Lower leg skin (tissue), 3 donors: ENCODE measurements around the gene PIP4K2A.

ENCODE experiments used
- POLR2A ChIP-seq, 2 donors: fragments of 450-650 bp; IDR thresholded peaks; one replicate each; pipeline ENCODE4 v1.6.1; 2016 to 2017; ENCODE audit warnings: antibody characterized with exemption in 2 of 2, mild to moderate bottlenecking in 1 of 2, moderate library complexity in 1 of 2
- TF ChIP-seq, protein P1 (sequence below), 3 donors: fragments of 450-650 bp; IDR thresholded peaks; one replicate each; pipeline ENCODE4 v1.5.1; 2016; ENCODE audit warnings: antibody characterized with exemption in 3 of 3, mild to moderate bottlenecking in 3 of 3, moderate library complexity in 2 of 3

GRCh38 chr10:22631646-22632278, 82.6 kb downstream of the PIP4K2A start:
- TF ChIP-seq POLR2A (IDR thresholded peaks at IDR 0.05): no peak
- TF ChIP-seq, protein P1, sequence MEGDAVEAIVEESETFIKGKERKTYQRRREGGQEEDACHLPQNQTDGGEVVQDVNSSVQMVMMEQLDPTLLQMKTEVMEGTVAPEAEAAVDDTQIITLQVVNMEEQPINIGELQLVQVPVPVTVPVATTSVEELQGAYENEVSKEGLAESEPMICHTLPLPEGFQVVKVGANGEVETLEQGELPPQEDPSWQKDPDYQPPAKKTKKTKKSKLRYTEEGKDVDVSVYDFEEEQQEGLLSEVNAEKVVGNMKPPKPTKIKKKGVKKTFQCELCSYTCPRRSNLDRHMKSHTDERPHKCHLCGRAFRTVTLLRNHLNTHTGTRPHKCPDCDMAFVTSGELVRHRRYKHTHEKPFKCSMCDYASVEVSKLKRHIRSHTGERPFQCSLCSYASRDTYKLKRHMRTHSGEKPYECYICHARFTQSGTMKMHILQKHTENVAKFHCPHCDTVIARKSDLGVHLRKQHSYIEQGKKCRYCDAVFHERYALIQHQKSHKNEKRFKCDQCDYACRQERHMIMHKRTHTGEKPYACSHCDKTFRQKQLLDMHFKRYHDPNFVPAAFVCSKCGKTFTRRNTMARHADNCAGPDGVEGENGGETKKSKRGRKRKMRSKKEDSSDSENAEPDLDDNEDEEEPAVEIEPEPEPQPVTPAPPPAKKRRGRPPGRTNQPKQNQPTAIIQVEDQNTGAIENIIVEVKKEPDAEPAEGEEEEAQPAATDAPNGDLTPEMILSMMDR (IDR thresholded peaks at IDR 0.05): no peak
